ENCODE results near the gene ARHGAP26. TPM values are rescaled to one million over a fixed set of nuclear protein-coding genes. Genes with fewer than 3 reads are reported as not detected.

ARHGAP26 gene
- total RNA-seq, 4 donors from 2014 or later, result 61.0 to 76.7 (median 61.2) TPM

DNA sequence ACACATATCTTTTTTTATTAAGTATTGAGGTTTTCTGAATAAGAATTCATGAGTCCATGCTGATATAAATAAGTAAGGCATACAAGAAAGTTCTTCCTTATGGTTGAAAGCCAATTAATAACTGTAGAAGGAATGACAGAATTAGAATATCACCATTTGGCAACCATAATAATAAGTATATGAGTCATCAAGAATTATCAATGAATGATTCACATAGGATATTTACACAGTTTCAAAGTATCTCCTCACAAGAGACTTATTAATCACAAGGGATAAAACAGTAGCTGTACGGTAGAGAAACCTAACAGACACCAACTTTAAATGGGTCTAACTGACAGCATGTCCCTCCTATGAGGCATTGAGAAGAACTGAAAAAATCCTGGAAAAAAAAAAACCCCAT is 471.7 kb downstream of the ARHGAP26 start:
- intact Hi-C loops (cut with DNase I; ENCODE audit: low total_unique reads) (no loop called here), in situ Hi-C loops (cut with MboI; ENCODE audit: low pct_ligation_motif_present in 1 of 4, low pct_unique_long_range_greater_than_20kb in 1 of 4, low sequenced_read_pairs in 3 of 4) (no loop called here)
- Histone ChIP-seq H3K27me3 (no peaks in the 10 kb centered on the region), H3K27ac (no peak overlapping the region), H3K4me3 (no peak overlapping the region), H3K36me3 (no peaks in the 10 kb centered on the region), H3K4me1 (peaks cover 0 to 4% (median 2%) of the 10 kb centered on the region in 4 donors), H3K9me3 (no peaks in the 10 kb centered on the region)
- no peak for DNase-seq
- WGBS, 2 donors (ENCODE audit: low coverage in 1 of 2), result 29 to 61% methylated on average over 1 of the region's 1 CpG
- TF ChIP-seq POLR2A (IDR thresholded peaks at IDR 0.05) (no peak), EP300 (IDR thresholded peaks at IDR 0.05; ENCODE audit: low read depth) (no peak), POLR2AphosphoS5 (IDR thresholded peaks at IDR 0.05) (no peak)
- TF ChIP-seq, protein P1, sequence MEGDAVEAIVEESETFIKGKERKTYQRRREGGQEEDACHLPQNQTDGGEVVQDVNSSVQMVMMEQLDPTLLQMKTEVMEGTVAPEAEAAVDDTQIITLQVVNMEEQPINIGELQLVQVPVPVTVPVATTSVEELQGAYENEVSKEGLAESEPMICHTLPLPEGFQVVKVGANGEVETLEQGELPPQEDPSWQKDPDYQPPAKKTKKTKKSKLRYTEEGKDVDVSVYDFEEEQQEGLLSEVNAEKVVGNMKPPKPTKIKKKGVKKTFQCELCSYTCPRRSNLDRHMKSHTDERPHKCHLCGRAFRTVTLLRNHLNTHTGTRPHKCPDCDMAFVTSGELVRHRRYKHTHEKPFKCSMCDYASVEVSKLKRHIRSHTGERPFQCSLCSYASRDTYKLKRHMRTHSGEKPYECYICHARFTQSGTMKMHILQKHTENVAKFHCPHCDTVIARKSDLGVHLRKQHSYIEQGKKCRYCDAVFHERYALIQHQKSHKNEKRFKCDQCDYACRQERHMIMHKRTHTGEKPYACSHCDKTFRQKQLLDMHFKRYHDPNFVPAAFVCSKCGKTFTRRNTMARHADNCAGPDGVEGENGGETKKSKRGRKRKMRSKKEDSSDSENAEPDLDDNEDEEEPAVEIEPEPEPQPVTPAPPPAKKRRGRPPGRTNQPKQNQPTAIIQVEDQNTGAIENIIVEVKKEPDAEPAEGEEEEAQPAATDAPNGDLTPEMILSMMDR (IDR thresholded peaks at IDR 0.05), result no peak

GRCh38 chr5:143243103-143243502 is 472.9 kb downstream of the ARHGAP26 start:
- Histone ChIP-seq H3K27ac (peak overlapping the region in 2 of 4 donors; percentile 75 to 76), H3K4me3 (no peak overlapping the region), H3K36me3 (no peaks in the 10 kb centered on the region), H3K9me3 (no peaks in the 10 kb centered on the region), H3K27me3 (no peaks in the 10 kb centered on the region), H3K4me1 (peaks cover 0 to 4% (median 2%) of the 10 kb centered on the region in 4 donors)
- intact Hi-C loops (cut with DNase I; ENCODE audit: low total_unique reads), result no loop called here
- in situ Hi-C loops (cut with MboI; ENCODE audit: low pct_ligation_motif_present in 1 of 4, low pct_unique_long_range_greater_than_20kb in 1 of 4, low sequenced_read_pairs in 3 of 4), result no loop called here
- TF ChIP-seq POLR2A (IDR thresholded peaks at IDR 0.05), result no peak
- TF ChIP-seq EP300 (IDR thresholded peaks at IDR 0.05; ENCODE audit: low read depth), result no peak
- no peak for TF ChIP-seq POLR2AphosphoS5 (IDR thresholded peaks at IDR 0.05)
- TF ChIP-seq, protein P1 (IDR thresholded peaks at IDR 0.05), result no peak
- no peak for DNase-seq
- WGBS, 2 donors (ENCODE audit: low coverage in 1 of 2), result 93 to 100% methylated on average over 1 to 6 of the region's 6 CpGs

DNA sequence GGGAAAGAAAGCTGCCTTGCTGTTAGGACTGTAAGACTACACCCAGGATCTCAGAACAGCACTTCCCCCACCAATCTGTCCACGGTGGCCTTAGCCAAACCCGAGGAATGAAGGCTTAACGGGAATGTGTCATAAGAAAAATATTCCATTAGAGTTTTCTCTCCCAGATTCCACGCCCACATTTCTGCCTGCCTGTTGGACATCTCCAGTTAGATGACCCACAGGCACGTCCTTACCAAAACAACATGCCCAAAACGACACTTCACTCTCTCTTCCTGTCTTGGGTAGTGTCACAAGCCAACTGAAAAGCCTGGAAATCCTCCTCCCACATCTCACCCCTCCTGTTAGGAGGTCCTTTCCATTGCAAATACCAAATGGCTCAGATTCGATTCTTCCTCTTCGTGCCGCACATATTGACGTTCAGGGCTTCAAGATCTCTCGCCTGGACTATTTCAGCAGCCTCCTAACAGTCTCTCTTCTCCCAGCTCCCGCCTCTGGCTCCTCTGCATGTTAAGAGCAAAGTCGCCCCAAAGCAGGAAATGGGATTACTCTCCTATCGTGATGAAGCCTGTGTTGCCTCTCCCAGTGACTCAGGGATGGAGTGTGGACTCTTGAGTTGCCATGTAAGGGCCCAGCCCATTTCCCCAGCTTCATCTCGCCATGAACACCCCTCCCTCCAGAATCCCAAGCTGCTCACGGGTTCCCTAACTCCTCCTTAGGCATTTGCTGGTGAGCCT is 474.0 kb downstream of the ARHGAP26 start:
- DNase-seq, result peak; percentile 29
- H3K4me1 ChIP-seq, result peaks cover 0 to 4% (median 2%) of the 10 kb centered on the region in 4 donors
- intact Hi-C loops (cut with DNase I; ENCODE audit: low total_unique reads), result no loop called here
- WGBS, 2 donors (ENCODE audit: low coverage in 1 of 2), result 51 to 75% methylated on average over 11 to 16 of the region's 16 CpGs
- in situ Hi-C loops (cut with MboI; ENCODE audit: low pct_ligation_motif_present in 1 of 4, low pct_unique_long_range_greater_than_20kb in 1 of 4, low sequenced_read_pairs in 3 of 4), result no loop called here
- H3K27me3 ChIP-seq, result no peaks in the 10 kb centered on the region
- peak overlapping the region in 1 of 4 donors; percentile 10 for H3K4me3 ChIP-seq
- no peaks in the 10 kb centered on the region for H3K9me3 ChIP-seq
- TF ChIP-seq POLR2A (IDR thresholded peaks at IDR 0.05) (no peak), POLR2AphosphoS5 (IDR thresholded peaks at IDR 0.05) (peak in 1 of 3 donors; percentile 31)
- H3K27ac ChIP-seq, result peak overlapping the region; percentile 66 to 76 (median 75)
- H3K36me3 ChIP-seq, result no peaks in the 10 kb centered on the region

DNA sequence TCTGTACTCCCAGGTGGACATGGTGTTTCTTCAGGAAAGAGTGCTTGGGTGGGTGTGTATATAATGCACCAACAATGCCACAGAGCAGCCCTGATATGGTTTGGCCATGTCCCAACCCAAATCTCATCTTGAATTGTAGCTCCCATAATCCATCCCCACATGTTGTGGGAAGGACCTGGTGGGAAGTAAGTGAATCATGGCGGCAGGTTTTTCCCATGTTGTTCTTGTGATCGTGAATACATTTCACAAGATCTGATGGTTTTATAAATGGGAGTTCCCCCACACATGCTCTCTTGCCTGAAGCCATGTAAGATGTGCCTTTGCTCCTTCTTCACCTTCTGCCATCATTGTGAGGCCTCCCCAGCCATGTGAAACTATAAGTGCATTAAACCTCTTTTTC is 474.8 kb downstream of the ARHGAP26 start:
- Histone ChIP-seq H3K27me3 (no peaks in the 10 kb centered on the region), H3K4me3 (no peak overlapping the region), H3K9me3 (no peaks in the 10 kb centered on the region), H3K36me3 (no peaks in the 10 kb centered on the region), H3K27ac (peak overlapping the region; percentile 66 to 76 (median 75)), H3K4me1 (peaks cover 0 to 4% (median 3%) of the 10 kb centered on the region in 4 donors)
- 72 to 100% methylated on average over 1 to 2 of the region's 2 CpGs for WGBS, 2 donors (ENCODE audit: low coverage in 1 of 2)
- no peak for DNase-seq
- in situ Hi-C loops (cut with MboI; ENCODE audit: low pct_ligation_motif_present in 1 of 4, low pct_unique_long_range_greater_than_20kb in 1 of 4, low sequenced_read_pairs in 3 of 4) (no loop called here), intact Hi-C loops (cut with DNase I; ENCODE audit: low total_unique reads) (no loop called here)
- TF ChIP-seq EP300 (IDR thresholded peaks at IDR 0.05; ENCODE audit: low read depth) (no peak), POLR2A (IDR thresholded peaks at IDR 0.05) (no peak), POLR2AphosphoS5 (IDR thresholded peaks at IDR 0.05) (no peak)
- TF ChIP-seq, protein P1 (IDR thresholded peaks at IDR 0.05), result no peak
